Ovary (tissue), 3 donors: ENCODE measurements around the gene SULF2.

Source experiments
- CTCF ChIP-seq, 3 donors: fragments of 450-650 bp in 2 of 3; fragments of 200-600 bp in 1 of 3; IDR thresholded peaks; one replicate each; pipeline versions ENCODE4 v1.5.1 to v1.8.0; 2016 to 2022; ENCODE audit warnings: antibody characterized with exemption in 3 of 3, mild to moderate bottlenecking in 1 of 3
- EP300 ChIP-seq: sonication (generic); formaldehyde crosslinking; IDR thresholded peaks from one replicate; pipeline ENCODE4 v1.6.1; 2017; ENCODE audit warnings: antibody characterized with exemption
- donor health status: DM: no; HTN: no; CAD: no.

GRCh38 chr20:47802975-47803374 lies 17.7 kb upstream of the SULF2 start:
- TF ChIP-seq CTCF (IDR thresholded peaks at IDR 0.05): no peak
- no peak for TF ChIP-seq EP300
